ENCODE results near the gene ZNF672.

GRCh38 chr1:248831842-248832241 lies 6.2 kb upstream of the ZNF672 start:
- TF ChIP-seq FOXP2 (optimal IDR thresholded peaks at IDR 0.05; ENCODE audit: control extremely low read depth, extremely low read length, insufficient read depth) (no peak), EZH2 (IDR thresholded peaks at IDR 0.05) (no peak)

All from SK-N-MC (cell line).